Parathyroid adenoma (tissue), 2 donors: ENCODE measurements around the gene CAPN9.

ENCODE experiments used
- H2AFZ ChIP-seq: fragments of 300-600 bp; sonication (generic); one replicate; pipeline ENCODE4 v1.7.0; 2017; ENCODE audit warnings: antibody characterized with exemption, mild to moderate bottlenecking
- H3K27ac ChIP-seq: fragments of 300-600 bp; sonication (generic); one replicate; pipeline ENCODE4 v1.7.0; 2017
- H3K27me3 ChIP-seq: fragments of 300-600 bp; sonication (generic); one replicate; pipeline ENCODE4 v1.7.0; 2017; ENCODE audit warnings: low read length; ENCODE audit not compliant: control insufficient read depth, insufficient read depth
- H3K36me3 ChIP-seq: fragments of 300-600 bp; sonication (generic); one replicate; pipeline ENCODE4 v1.7.0; 2017; ENCODE audit warnings: low read length; ENCODE audit not compliant: control insufficient read depth, insufficient read depth
- H3K4me1 ChIP-seq: fragments of 300-600 bp; sonication (generic); one replicate; pipeline ENCODE4 v1.7.0; 2017; ENCODE audit warnings: control low read depth
- H3K4me2 ChIP-seq: fragments of 300-600 bp; sonication (generic); one replicate; pipeline ENCODE4 v1.7.0; 2017; ENCODE audit warnings: low read length
- H3K4me3 ChIP-seq: fragments of 300-600 bp; sonication (generic); one replicate; pipeline ENCODE4 v1.7.0; 2017; ENCODE audit warnings: low read depth, low read length
- H3K79me2 ChIP-seq: fragments of 300-600 bp; sonication (generic); one replicate; pipeline ENCODE4 v1.7.0; 2017; ENCODE audit warnings: control low read depth
- H3K9ac ChIP-seq: fragments of 300-600 bp; sonication (generic); one replicate; pipeline ENCODE4 v1.7.0; 2017; ENCODE audit warnings: mild to moderate bottlenecking
- H3K9me3 ChIP-seq: fragments of 300-600 bp; sonication (generic); one replicate; pipeline ENCODE4 v1.7.0; 2017; ENCODE audit warnings: low read length; ENCODE audit not compliant: control insufficient read depth
- TF ChIP-seq, protein P1 (sequence below): fragments of 300-600 bp; sonication (generic); IDR thresholded peaks from one replicate; pipeline ENCODE4 v1.7.0; 2017; ENCODE audit warnings: antibody characterized with exemption, mild to moderate bottlenecking
- donor health status: primary hyperparathyroidism.

The CAPN9 gene

DNA sequence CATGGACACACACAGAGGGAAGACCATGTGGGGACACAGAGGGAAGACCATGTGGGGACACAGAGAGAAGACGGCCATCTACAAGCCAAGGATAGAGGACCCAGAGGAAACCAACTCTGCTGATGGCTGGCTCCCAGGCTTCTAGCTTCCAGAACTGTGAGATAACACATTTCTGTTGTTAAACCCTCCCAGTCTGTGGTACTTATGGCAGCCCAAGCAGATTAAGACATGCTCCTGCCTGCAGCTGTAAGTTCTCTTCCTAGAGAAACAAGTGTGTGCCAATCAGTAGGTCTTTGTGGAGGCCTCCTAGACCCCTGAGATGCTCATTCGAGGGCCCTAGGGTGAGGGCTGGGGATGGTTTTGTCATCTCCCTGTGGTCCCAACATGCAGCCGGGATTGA, 35.9 kb upstream of the CAPN9 start:
- TF ChIP-seq, protein P1, sequence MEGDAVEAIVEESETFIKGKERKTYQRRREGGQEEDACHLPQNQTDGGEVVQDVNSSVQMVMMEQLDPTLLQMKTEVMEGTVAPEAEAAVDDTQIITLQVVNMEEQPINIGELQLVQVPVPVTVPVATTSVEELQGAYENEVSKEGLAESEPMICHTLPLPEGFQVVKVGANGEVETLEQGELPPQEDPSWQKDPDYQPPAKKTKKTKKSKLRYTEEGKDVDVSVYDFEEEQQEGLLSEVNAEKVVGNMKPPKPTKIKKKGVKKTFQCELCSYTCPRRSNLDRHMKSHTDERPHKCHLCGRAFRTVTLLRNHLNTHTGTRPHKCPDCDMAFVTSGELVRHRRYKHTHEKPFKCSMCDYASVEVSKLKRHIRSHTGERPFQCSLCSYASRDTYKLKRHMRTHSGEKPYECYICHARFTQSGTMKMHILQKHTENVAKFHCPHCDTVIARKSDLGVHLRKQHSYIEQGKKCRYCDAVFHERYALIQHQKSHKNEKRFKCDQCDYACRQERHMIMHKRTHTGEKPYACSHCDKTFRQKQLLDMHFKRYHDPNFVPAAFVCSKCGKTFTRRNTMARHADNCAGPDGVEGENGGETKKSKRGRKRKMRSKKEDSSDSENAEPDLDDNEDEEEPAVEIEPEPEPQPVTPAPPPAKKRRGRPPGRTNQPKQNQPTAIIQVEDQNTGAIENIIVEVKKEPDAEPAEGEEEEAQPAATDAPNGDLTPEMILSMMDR: no peak
- no peak overlapping the region for H3K4me2 ChIP-seq
- no peak overlapping the region for H3K27ac ChIP-seq
- no peaks in the 10 kb centered on the region for H3K79me2 ChIP-seq
- H2AFZ ChIP-seq: no peak overlapping the region
- no peaks in the 10 kb centered on the region for H3K27me3 ChIP-seq
- H3K4me3 ChIP-seq: no peak overlapping the region
- H3K36me3 ChIP-seq: no peaks in the 10 kb centered on the region
- no peak overlapping the region for H3K9ac ChIP-seq
- H3K9me3 ChIP-seq: no peaks in the 10 kb centered on the region
- peaks cover 5% of the 10 kb centered on the region for H3K4me1 ChIP-seq

DNA sequence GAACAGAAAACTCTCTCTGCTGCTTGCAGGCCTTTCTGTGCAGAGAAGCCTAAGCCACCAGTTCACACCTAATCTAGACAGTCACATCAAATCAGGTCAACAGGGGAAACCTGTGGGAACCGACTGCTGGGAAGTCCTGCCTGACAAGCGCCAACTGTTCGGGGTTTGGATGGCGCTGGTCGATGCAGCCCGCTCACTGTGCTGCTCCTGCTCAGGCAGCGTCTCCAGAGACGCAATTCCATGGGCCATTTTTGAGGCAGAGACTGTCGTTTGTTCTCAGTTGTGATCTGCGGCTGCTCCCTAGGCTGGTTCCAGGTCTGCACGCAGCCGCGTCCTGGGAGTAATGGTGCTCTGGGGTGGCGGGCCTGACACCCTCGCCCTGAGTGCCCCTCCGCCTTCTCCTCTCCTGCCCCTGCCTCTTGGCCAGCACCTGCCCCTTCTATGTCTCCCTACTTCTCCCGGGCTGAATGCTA, 34.7 kb upstream of the CAPN9 start:
- H3K27me3 ChIP-seq: no peaks in the 10 kb centered on the region
- H3K79me2 ChIP-seq: no peaks in the 10 kb centered on the region
- H2AFZ ChIP-seq: no peak overlapping the region
- TF ChIP-seq, protein P1: no peak
- no peaks in the 10 kb centered on the region for H3K36me3 ChIP-seq
- H3K9me3 ChIP-seq: no peaks in the 10 kb centered on the region
- no peak overlapping the region for H3K4me3 ChIP-seq
- H3K4me1 ChIP-seq: peaks cover 5% of the 10 kb centered on the region
- no peak overlapping the region for H3K9ac ChIP-seq
- H3K27ac ChIP-seq: no peak overlapping the region
- no peak overlapping the region for H3K4me2 ChIP-seq

DNA sequence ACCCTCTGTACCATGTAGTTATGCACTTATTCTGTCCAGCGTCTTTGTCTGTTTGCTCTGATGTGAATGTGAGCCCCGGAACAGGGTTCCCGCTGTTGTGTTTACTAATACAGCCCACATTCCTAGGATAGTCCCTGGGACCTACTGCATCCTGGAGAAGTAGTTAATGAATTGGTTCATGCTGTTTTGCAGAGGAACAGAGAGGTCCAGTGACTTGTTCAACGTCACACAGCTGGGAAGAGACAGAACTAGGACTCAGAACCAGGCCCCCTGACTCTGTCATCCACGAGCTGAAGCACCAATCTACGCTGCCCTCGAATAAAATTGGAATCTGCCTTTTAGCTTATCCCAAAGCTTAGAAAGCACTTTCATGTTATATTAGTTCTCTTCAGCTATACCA, 34.0 kb upstream of the CAPN9 start:
- Histone ChIP-seq H3K4me3 (no peak overlapping the region), H3K4me2 (no peak overlapping the region), H3K36me3 (no peaks in the 10 kb centered on the region), H3K27ac (no peak overlapping the region), H3K27me3 (no peaks in the 10 kb centered on the region), H2AFZ (no peak overlapping the region), H3K4me1 (peaks cover 5% of the 10 kb centered on the region), H3K79me2 (no peaks in the 10 kb centered on the region), H3K9ac (no peak overlapping the region), H3K9me3 (no peaks in the 10 kb centered on the region)
- TF ChIP-seq, protein P1: no peak

DNA sequence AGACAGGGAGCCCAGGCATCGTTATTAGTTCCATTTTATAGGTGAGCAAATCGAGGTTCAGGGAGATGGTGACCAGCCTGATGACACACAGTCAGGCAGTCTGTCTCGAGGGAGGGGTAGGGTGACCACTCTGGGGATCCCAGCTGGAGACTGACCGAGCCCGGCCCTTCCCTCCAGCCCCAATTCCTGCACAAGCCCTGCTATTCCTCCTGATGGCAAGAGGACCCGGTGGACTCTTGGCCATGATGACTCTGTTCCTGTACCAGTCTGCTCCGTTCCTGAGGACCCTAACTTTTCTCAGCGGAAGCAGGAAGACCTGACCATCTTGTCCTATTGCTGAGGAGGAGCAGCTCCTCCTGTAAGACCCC, 33.7 kb upstream of the CAPN9 start:
- no peaks in the 10 kb centered on the region for H3K27me3 ChIP-seq
- no peaks in the 10 kb centered on the region for H3K9me3 ChIP-seq
- no peak overlapping the region for H3K9ac ChIP-seq
- H3K4me1 ChIP-seq: peaks cover 5% of the 10 kb centered on the region
- peak overlapping the region; percentile 6 for H3K27ac ChIP-seq
- no peaks in the 10 kb centered on the region for H3K79me2 ChIP-seq
- H3K4me2 ChIP-seq: no peak overlapping the region
- TF ChIP-seq, protein P1: no peak
- H3K36me3 ChIP-seq: no peaks in the 10 kb centered on the region
- H3K4me3 ChIP-seq: no peak overlapping the region
- H2AFZ ChIP-seq: no peak overlapping the region

DNA sequence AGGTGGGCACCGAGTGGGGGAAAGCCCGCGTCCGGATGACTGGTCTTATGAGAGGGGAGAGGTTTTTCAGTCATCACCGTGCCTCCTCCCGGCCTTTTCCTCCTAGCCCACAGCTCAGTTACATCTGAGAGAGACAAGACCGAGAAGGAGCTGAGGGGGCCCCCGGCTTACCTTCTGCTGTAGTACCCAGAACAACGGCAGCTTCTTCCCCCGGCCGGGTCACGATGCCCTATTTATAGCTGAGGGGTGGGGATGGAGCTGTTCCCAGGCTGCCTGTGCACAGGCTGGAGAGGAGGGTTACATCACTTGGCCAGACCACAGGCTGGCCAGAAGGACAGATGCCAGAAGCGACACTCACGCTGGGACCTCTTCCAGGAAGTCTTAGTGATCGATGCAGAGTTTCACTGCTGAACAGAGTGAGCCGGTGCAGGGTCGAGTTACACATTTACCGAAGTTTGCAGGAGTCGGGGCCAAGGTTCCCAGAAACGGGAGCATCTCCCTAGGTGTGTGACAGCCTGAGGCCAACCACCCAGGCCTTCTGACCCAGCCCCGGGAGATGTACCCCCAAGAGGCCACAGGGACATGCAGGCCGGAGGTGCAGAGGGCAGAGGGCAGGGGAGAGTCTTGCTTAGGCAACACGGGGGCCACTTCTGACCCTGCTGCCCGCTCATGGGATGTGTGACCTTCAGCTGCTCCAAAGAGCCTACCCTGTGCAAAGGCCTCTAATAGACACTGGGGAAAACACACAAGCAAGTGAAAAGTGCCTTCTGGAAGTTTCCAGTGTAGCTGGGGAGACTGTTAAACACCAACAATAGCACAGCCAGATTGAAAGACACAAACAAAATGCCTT, 33.0 kb upstream of the CAPN9 start, which contains the start of gene AGT:
TSS of gene AGT (minus strand) at position 208 of the 850 bp plus-strand sequence. CDS start 3,299 bp downstream, outside the sequence.
- TF ChIP-seq, protein P1: no peak
- peak within 1 kb of the TSS; percentile 40 for H2AFZ ChIP-seq
- H3K79me2 ChIP-seq: no peaks in the 10 kb centered on the region
- peaks cover 5% of the 10 kb centered on the region for H3K4me1 ChIP-seq
- no peak within 1 kb of the TSS for H3K9ac ChIP-seq
- H3K4me3 ChIP-seq: no peak within 1 kb of the TSS
- H3K9me3 ChIP-seq: no peaks in the 10 kb centered on the region
- no peak within 1 kb of the TSS for H3K4me2 ChIP-seq
- H3K27ac ChIP-seq: peak within 1 kb of the TSS; percentile 6
- H3K36me3 ChIP-seq: no peaks in the 10 kb centered on the region
- H3K27me3 ChIP-seq: no peaks in the 10 kb centered on the region
